Neural cell (in vitro differentiated cells): ENCODE data around the gene RTF1. TPM values are rescaled to one million over a fixed set of nuclear protein-coding genes. Genes with fewer than 3 reads are reported as not detected.

Experiments
- H2AFZ ChIP-seq: fragments of 200-600, 300-800 bp; sonication (generic), shearing (Covaris generic); 2 replicates; pipeline ENCODE4 v1.6.0; 2014; ENCODE audit warnings: low read depth, mild to moderate bottlenecking, antibody characterized with exemption, low read length, moderate library complexity
- H3F3A ChIP-seq: fragments of 200-600 bp; shearing (Covaris generic); 2 replicates; pipeline ENCODE4 v1.6.1; 2016; ENCODE audit warnings: mild to moderate bottlenecking, moderate library complexity, mixed read lengths, antibody characterized with exemption, low read length; ENCODE audit not compliant: insufficient read depth, poor library complexity, severe bottlenecking
- H3K27ac ChIP-seq: fragments of 200-600, 300-800 bp; sonication (generic), shearing (Covaris generic); 2 replicates; pipeline ENCODE4 v1.5.1; 2014; ENCODE audit warnings: mild to moderate bottlenecking, low read length, moderate library complexity
- H3K27me3 ChIP-seq: fragments of 300-800, 200-600 bp; sonication (generic), shearing (Covaris generic); 2 replicates; pipeline ENCODE4 v1.6.0; 2014; ENCODE audit warnings: mild to moderate bottlenecking, low read depth, low read length, moderate library complexity; ENCODE audit not compliant: insufficient read depth
- H3K36me3 ChIP-seq: fragments of 300-800, 200-600 bp; sonication (generic), shearing (Covaris generic); 2 replicates; pipeline ENCODE4 v1.5.1; 2014; ENCODE audit warnings: mild to moderate bottlenecking, antibody characterized with exemption, low read length, moderate library complexity; ENCODE audit not compliant: insufficient read depth
- H3K4me2 ChIP-seq: fragments of 300-800, 200-600 bp; sonication (generic), shearing (Covaris generic); 2 replicates; pipeline ENCODE4 v1.6.0; 2014; ENCODE audit warnings: mild to moderate bottlenecking, low read length
- H3K4me3 ChIP-seq: fragments of 300-800, 200-600 bp; sonication (generic), shearing (Covaris generic); 2 replicates; pipeline ENCODE4 v1.5.1; 2014; ENCODE audit warnings: mild to moderate bottlenecking, low read length, moderate library complexity
- H3K79me2 ChIP-seq: fragments of 200-600 bp; shearing (Covaris generic); replicated peaks from 2 replicates; pipeline ENCODE4 v1.6.0; 2014; ENCODE audit warnings: mild to moderate bottlenecking, low read length, moderate library complexity; ENCODE audit not compliant: insufficient read depth
- H3K9ac ChIP-seq: fragments of 300-800, 200-600 bp; sonication (generic), shearing (Covaris generic); 2 replicates; pipeline ENCODE4 v1.6.1; 2016; ENCODE audit warnings: mild to moderate bottlenecking, low read length, mixed read lengths
- H3K9me2 ChIP-seq: fragments of 200-600 bp; shearing (Covaris generic); 2 replicates; pipeline ENCODE4 v1.6.1; 2016; ENCODE audit warnings: mild to moderate bottlenecking, low read length, mixed read lengths; ENCODE audit not compliant: insufficient read depth
- H3K9me3 ChIP-seq: fragments of 200-600, 300-800 bp; sonication (generic), shearing (Covaris generic); 2 replicates; pipeline ENCODE4 v1.6.1; 2016; ENCODE audit warnings: mild to moderate bottlenecking, mixed run types, low read length, moderate library complexity, mixed read lengths
- H4K20me1 ChIP-seq: fragments of 200-600 bp; shearing (Covaris generic); 2 replicates; pipeline ENCODE4 v1.6.1; 2016; ENCODE audit warnings: mild to moderate bottlenecking, mixed run types; ENCODE audit not compliant: insufficient read depth
- CTCF ChIP-seq: fragments of 450-650 bp; IDR thresholded peaks from 2 replicates; pipeline ENCODE4 v1.5.1; 2014; ENCODE audit warnings: antibody characterized with exemption, mild to moderate bottlenecking, moderate library complexity; ENCODE audit not compliant: poor library complexity, severe bottlenecking
- EP300 ChIP-seq: fragments of 450-650 bp; conservative IDR thresholded peaks from 2 replicates; pipeline ENCODE4 v1.6.1; 2014; ENCODE audit warnings: antibody characterized with exemption, mild to moderate bottlenecking, moderate library complexity; ENCODE audit not compliant: poor library complexity, severe bottlenecking
- EZH2 ChIP-seq: fragments of 200-600, 300-800 bp; shearing (Covaris generic), sonication (generic); IDR thresholded peaks from 2 replicates; pipeline ENCODE4 v1.6.1; 2014; ENCODE audit warnings: antibody characterized with exemption, low read length, borderline replicate concordance, mild to moderate bottlenecking; ENCODE audit not compliant: insufficient read depth, poor library complexity, severe bottlenecking
- MXI1 ChIP-seq: fragments of 450-650 bp; conservative IDR thresholded peaks from 2 replicates; pipeline ENCODE4 v1.6.1; 2014; ENCODE audit warnings: antibody characterized with exemption, mild to moderate bottlenecking; ENCODE audit not compliant: poor library complexity, severe bottlenecking
- POLR2AphosphoS5 ChIP-seq: IDR thresholded peaks from 2 replicates; pipeline ENCODE4 v1.6.1; 2012
- RAD21 ChIP-seq: fragments of 450-650 bp; conservative IDR thresholded peaks from 2 replicates; pipeline ENCODE4 v1.6.1; 2014; ENCODE audit warnings: antibody characterized with exemption, mild to moderate bottlenecking, moderate library complexity
- REST ChIP-seq: IDR thresholded peaks from 2 replicates; pipeline ENCODE4 v1.6.1; 2012; ENCODE audit warnings: borderline replicate concordance
- SMC3 ChIP-seq: fragments of 450-650 bp; conservative IDR thresholded peaks from 2 replicates; pipeline ENCODE4 v1.6.1; 2014; ENCODE audit warnings: antibody characterized with exemption, mild to moderate bottlenecking, moderate library complexity; ENCODE audit not compliant: poor library complexity
- TAF1 ChIP-seq: IDR thresholded peaks from 2 replicates; pipeline ENCODE4 v1.6.1; 2012; ENCODE audit warnings: low read depth
- polyA plus RNA-seq: library from polyadenylated mRNA; depleted of rRNA; stranded (reverse); fragments of >200 nt; gene quantifications from 2 replicates; pipeline ENCODE4 v1.2.3, GENCODE V29; 2014

The RTF1 gene
- polyA plus RNA-seq, 1 donor from 2014 or later, result 84.1 TPM

DNA sequence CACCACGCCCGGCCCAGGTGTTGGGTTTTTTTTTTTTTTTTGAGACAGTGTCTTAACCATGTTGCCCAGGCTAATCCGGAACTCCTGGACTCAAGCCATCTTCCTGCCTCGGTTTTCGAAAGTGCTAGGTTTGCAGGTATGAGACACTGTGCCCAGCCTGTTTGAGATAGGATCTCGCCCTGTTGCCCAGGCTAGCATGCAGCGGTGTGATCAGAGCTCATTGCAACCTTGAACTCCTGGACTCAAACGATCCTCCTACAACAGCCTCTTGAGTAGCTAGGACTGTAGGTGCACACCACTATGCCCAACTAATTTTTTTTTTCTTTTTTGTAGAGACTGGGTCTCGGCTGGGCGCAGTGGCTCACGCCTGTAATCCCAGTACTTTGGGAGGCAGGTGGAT lies 56.5 kb downstream of the RTF1 start:
- H3K36me3 ChIP-seq, result peaks cover 9% of the 10 kb centered on the region
- no peaks in the 10 kb centered on the region for H3K27me3 ChIP-seq
- no peaks in the 10 kb centered on the region for H3K9me3 ChIP-seq
- H2AFZ ChIP-seq, result no peak overlapping the region
- no peak overlapping the region for H3K9ac ChIP-seq
- no peaks in the 10 kb centered on the region for H3F3A ChIP-seq
- no peaks in the 10 kb centered on the region for H3K9me2 ChIP-seq
- no peak for TF ChIP-seq REST
- no peak for TF ChIP-seq CTCF
- TF ChIP-seq EP300, result no peak
- TF ChIP-seq POLR2AphosphoS5, result no peak
- no peak for TF ChIP-seq MXI1
- TF ChIP-seq EZH2, result no peak
- no peak for TF ChIP-seq SMC3
- TF ChIP-seq RAD21, result no peak
- TF ChIP-seq TAF1, result no peak
- no peaks in the 10 kb centered on the region for H4K20me1 ChIP-seq
- no peak overlapping the region for H3K27ac ChIP-seq
- H3K79me2 ChIP-seq, result no peaks in the 10 kb centered on the region
- H3K4me3 ChIP-seq, result no peak overlapping the region
- H3K4me2 ChIP-seq, result no peak overlapping the region

DNA sequence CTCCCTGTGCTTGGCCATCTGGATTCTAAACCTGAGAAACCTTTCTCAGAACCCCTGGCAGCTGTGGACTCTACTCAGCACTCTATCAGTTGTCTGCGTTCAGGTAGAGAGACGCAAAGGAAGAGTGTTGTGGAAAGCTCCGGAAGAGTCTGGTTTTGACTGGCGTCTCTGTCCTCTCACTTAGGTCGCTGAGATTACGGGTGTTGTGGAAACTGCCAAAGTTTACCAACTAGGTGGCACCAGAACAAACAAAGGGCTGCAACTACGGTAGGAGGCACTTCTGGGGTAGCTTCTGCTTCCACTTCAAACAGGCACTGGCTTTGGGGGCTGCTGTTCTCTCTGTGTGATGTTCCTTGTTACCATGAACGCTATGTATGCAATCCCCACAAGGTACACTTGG lies 57.5 kb downstream of the RTF1 start:
- no peak for TF ChIP-seq MXI1
- no peak for TF ChIP-seq EP300
- TF ChIP-seq POLR2AphosphoS5, result no peak
- TF ChIP-seq REST, result no peak
- TF ChIP-seq TAF1, result no peak
- no peak for TF ChIP-seq EZH2
- Histone ChIP-seq H3K9ac (no peak overlapping the region), H3K9me3 (no peaks in the 10 kb centered on the region), H3K36me3 (peaks cover 9% of the 10 kb centered on the region), H2AFZ (no peak overlapping the region), H3K27ac (no peak overlapping the region), H3K27me3 (no peaks in the 10 kb centered on the region), H3K9me2 (no peaks in the 10 kb centered on the region), H3K4me2 (no peak overlapping the region), H3K79me2 (no peaks in the 10 kb centered on the region), H3K4me3 (no peak overlapping the region), H3F3A (no peaks in the 10 kb centered on the region), H4K20me1 (no peaks in the 10 kb centered on the region)
